Neural progenitor cell (in vitro differentiated cells): ENCODE data around the gene RERE.

Source experiments
- EZH2phosphoT487 ChIP-seq: fragments of 200-600 bp; sonication (generic); IDR thresholded peaks from 2 replicates; pipeline ENCODE4 v1.6.1; 2017; ENCODE audit warnings: antibody characterized with exemption
- TF ChIP-seq, protein P1 (sequence below): fragments of 200-600 bp; sonication (generic); IDR thresholded peaks from 2 replicates; pipeline ENCODE4 v1.5.1; 2017; ENCODE audit warnings: antibody characterized with exemption, mild to moderate bottlenecking

DNA sequence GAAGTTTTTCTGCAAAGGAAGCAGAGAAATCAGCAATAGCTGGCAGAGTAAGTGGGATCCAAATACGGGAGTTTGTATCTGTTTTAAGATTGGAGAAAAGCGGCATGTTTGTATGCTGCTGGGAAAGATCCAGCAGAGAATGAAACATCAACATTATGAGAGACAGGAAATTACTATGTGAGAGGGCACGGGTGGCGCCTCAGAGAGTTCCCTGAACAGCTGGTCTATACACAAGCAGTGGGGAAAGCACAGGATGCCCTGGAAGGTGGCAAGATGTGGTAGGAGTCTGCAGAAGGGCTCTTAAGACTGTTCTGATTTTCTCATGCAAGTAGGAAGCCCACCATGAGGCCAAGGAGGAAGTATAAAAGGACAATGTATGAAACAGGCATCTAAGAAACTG is 130.4 kb downstream of the RERE start:
- TF ChIP-seq, protein P1, sequence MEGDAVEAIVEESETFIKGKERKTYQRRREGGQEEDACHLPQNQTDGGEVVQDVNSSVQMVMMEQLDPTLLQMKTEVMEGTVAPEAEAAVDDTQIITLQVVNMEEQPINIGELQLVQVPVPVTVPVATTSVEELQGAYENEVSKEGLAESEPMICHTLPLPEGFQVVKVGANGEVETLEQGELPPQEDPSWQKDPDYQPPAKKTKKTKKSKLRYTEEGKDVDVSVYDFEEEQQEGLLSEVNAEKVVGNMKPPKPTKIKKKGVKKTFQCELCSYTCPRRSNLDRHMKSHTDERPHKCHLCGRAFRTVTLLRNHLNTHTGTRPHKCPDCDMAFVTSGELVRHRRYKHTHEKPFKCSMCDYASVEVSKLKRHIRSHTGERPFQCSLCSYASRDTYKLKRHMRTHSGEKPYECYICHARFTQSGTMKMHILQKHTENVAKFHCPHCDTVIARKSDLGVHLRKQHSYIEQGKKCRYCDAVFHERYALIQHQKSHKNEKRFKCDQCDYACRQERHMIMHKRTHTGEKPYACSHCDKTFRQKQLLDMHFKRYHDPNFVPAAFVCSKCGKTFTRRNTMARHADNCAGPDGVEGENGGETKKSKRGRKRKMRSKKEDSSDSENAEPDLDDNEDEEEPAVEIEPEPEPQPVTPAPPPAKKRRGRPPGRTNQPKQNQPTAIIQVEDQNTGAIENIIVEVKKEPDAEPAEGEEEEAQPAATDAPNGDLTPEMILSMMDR, result no peak
- TF ChIP-seq EZH2phosphoT487, result no peak
